ENCODE data around the gene HTT.

HTT gene

DNA sequence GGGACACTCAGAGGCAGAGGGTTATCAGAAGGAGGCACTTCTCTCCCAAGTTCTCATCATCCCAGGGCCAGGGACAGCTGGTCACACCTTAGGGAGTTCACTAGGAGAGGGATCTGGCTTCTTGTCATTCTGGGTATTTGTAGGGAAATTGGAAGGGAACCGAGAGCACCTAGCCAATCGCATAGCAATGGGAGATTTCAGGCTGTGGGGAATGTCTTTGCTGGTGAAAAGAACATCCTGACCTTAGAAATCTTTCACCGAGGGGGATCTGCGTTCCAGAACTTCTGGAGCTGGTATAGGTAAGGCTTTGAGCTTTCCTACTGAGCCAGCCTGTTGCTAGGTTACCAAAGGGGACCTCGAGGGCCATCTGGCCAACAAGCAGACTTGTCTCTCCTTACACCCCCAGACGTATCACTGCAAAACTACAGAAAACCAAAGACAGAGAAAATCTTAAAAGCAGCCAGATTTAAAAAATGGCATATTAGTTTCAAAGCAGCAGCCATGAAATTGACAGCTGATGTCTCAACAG lies 6.9 kb upstream of the HTT start:
- Histone ChIP-seq H3K9me2 (replicated peaks; ENCODE audit: low read depth, low read length) (no peaks in the 10 kb centered on the region), H3K4me1 (ENCODE audit: insufficient read depth, low read length, poor library complexity, severe bottlenecking) (no peaks in the 10 kb centered on the region), H3K4me2 (ENCODE audit: low read depth, low read length, poor library complexity, severe bottlenecking) (no peak overlapping the region), H3K4me3 (ENCODE audit: low read length, poor library complexity, severe bottlenecking) (no peak overlapping the region), H3K36me3 (ENCODE audit: insufficient read depth, low read length) (no peaks in the 10 kb centered on the region), H3K27me3 (ENCODE audit: insufficient read depth, low read length, poor library complexity, severe bottlenecking) (no peaks in the 10 kb centered on the region), H4K20me1 (ENCODE audit: insufficient read depth, low read length, poor library complexity, severe bottlenecking) (no peaks in the 10 kb centered on the region), H3F3A (ENCODE audit: low read depth) (no peaks in the 10 kb centered on the region), H2AFZ (ENCODE audit: low read length) (no peak overlapping the region), H3K9me3 (ENCODE audit: insufficient read depth, low read depth, low read length) (no peaks in the 10 kb centered on the region), H3K9ac (ENCODE audit: low read depth, low read length, poor library complexity, severe bottlenecking) (no peak overlapping the region), H3K79me2 (ENCODE audit: insufficient read depth, low read length) (no peaks in the 10 kb centered on the region)
- no peak for TF ChIP-seq EZH2phosphoT487 (IDR thresholded peaks at IDR 0.05; ENCODE audit: borderline replicate concordance)
- TF ChIP-seq, protein P1, sequence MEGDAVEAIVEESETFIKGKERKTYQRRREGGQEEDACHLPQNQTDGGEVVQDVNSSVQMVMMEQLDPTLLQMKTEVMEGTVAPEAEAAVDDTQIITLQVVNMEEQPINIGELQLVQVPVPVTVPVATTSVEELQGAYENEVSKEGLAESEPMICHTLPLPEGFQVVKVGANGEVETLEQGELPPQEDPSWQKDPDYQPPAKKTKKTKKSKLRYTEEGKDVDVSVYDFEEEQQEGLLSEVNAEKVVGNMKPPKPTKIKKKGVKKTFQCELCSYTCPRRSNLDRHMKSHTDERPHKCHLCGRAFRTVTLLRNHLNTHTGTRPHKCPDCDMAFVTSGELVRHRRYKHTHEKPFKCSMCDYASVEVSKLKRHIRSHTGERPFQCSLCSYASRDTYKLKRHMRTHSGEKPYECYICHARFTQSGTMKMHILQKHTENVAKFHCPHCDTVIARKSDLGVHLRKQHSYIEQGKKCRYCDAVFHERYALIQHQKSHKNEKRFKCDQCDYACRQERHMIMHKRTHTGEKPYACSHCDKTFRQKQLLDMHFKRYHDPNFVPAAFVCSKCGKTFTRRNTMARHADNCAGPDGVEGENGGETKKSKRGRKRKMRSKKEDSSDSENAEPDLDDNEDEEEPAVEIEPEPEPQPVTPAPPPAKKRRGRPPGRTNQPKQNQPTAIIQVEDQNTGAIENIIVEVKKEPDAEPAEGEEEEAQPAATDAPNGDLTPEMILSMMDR (conservative IDR thresholded peaks at IDR 0.05; ENCODE audit: low read length): no peak

GRCh38 chr4:3069661-3070199 lies 4.8 kb upstream of the HTT start:
- H3K9me3 ChIP-seq (ENCODE audit: insufficient read depth, low read depth, low read length): no peaks in the 10 kb centered on the region
- no peaks in the 10 kb centered on the region for H3K9me2 ChIP-seq (replicated peaks; ENCODE audit: low read depth, low read length)
- H3K27me3 ChIP-seq (ENCODE audit: insufficient read depth, low read length, poor library complexity, severe bottlenecking): no peaks in the 10 kb centered on the region
- H3K9ac ChIP-seq (ENCODE audit: low read depth, low read length, poor library complexity, severe bottlenecking): no peak overlapping the region
- H3F3A ChIP-seq (ENCODE audit: low read depth): no peaks in the 10 kb centered on the region
- H3K79me2 ChIP-seq (ENCODE audit: insufficient read depth, low read length): no peaks in the 10 kb centered on the region; the same call in 1 of the 2 replicates
- TF ChIP-seq EZH2phosphoT487 (IDR thresholded peaks at IDR 0.05; ENCODE audit: borderline replicate concordance): no peak
- TF ChIP-seq, protein P1 (conservative IDR thresholded peaks at IDR 0.05; ENCODE audit: low read length): no peak
- H3K36me3 ChIP-seq (ENCODE audit: insufficient read depth, low read length): no peaks in the 10 kb centered on the region
- H4K20me1 ChIP-seq (ENCODE audit: insufficient read depth, low read length, poor library complexity, severe bottlenecking): no peaks in the 10 kb centered on the region
- H3K4me2 ChIP-seq (ENCODE audit: low read depth, low read length, poor library complexity, severe bottlenecking): no peak overlapping the region
- H2AFZ ChIP-seq (ENCODE audit: low read length): no peak overlapping the region
- H3K4me3 ChIP-seq (ENCODE audit: low read length, poor library complexity, severe bottlenecking): no peak overlapping the region
- H3K4me1 ChIP-seq (ENCODE audit: insufficient read depth, low read length, poor library complexity, severe bottlenecking): peaks cover 5% of the 10 kb centered on the region

DNA sequence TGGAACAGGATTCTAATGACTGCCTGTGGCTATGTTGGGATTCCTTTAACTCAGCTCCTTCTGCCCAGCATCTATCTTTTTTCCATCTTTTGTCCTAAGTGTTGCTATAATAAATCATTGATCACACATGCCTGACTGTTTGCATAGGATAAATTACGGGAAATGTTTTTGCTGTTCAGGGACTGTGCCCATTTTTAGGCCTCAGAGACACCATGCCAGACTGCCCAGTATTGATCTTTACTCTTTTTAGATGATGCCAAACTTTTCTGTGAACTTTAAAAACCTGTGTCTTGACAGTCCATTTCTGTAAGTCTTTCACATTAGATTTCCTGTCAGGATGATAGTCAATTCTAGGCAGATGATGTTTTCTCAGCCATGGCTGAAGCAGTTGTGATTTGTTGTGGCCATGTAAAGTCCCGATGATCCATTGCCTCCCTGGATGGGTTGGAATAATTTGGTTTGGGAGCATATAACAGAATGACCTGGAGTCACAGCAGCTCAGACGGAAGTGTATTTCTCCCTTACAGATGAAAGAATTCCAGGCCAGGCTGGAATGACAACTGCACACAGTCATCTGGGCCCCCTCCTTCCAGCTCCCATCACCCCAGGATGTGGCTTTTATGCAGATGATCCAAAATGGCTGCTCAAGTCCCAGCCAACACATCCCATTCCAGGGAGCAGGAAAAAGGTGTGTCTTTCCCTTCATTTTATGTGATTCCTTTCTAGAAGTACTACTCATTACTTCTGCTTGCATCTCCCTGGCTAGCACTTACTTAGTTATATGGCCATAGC lies 3.6 kb upstream of the HTT start:
- Histone ChIP-seq H3K9me3 (ENCODE audit: insufficient read depth, low read depth, low read length) (no peaks in the 10 kb centered on the region), H3K4me1 (ENCODE audit: insufficient read depth, low read length, poor library complexity, severe bottlenecking) (peaks cover 8% of the 10 kb centered on the region), H2AFZ (ENCODE audit: low read length) (no peak overlapping the region), H3K4me3 (ENCODE audit: low read length, poor library complexity, severe bottlenecking) (no peak overlapping the region), H3F3A (ENCODE audit: low read depth) (no peaks in the 10 kb centered on the region), H3K9me2 (replicated peaks; ENCODE audit: low read depth, low read length) (no peaks in the 10 kb centered on the region), H3K79me2 (ENCODE audit: insufficient read depth, low read length) (peaks cover 10% of the 10 kb centered on the region), H4K20me1 (ENCODE audit: insufficient read depth, low read length, poor library complexity, severe bottlenecking) (peaks cover 9% of the 10 kb centered on the region), H3K27me3 (ENCODE audit: insufficient read depth, low read length, poor library complexity, severe bottlenecking) (no peaks in the 10 kb centered on the region), H3K9ac (ENCODE audit: low read depth, low read length, poor library complexity, severe bottlenecking) (no peak overlapping the region), H3K36me3 (ENCODE audit: insufficient read depth, low read length) (no peaks in the 10 kb centered on the region), H3K4me2 (ENCODE audit: low read depth, low read length, poor library complexity, severe bottlenecking) (no peak overlapping the region)
- TF ChIP-seq, protein P1 (conservative IDR thresholded peaks at IDR 0.05; ENCODE audit: low read length): no peak
- no peak for TF ChIP-seq EZH2phosphoT487 (IDR thresholded peaks at IDR 0.05; ENCODE audit: borderline replicate concordance)

Data from Loucy (cell line).